Peyer's patch (tissue), 4 donors: ENCODE results near the gene SLC1A5.

ENCODE experiments used
- POLR2A ChIP-seq, 2 donors: fragments of 450-650 bp; IDR thresholded peaks; one replicate each; pipeline ENCODE4 v1.5.1; 2017; ENCODE audit warnings: antibody characterized with exemption in 2 of 2, mild to moderate bottlenecking in 2 of 2, moderate library complexity in 2 of 2
- TF ChIP-seq, protein P1 (sequence below), 6 experiments: fragments of 450-650 bp in 4 of 6; fragments of 200-600 bp in 2 of 6; sonication (generic) in 1 of 6; IDR thresholded peaks; one replicate each; pipeline ENCODE4 v1.5.1; 2017 to 2019; ENCODE audit warnings: antibody characterized with exemption in 6 of 6, mild to moderate bottlenecking in 3 of 6, moderate library complexity in 1 of 6

GRCh38 chr19:46741447-46741846, 46.9 kb downstream of the SLC1A5 start:
- TF ChIP-seq, protein P1, sequence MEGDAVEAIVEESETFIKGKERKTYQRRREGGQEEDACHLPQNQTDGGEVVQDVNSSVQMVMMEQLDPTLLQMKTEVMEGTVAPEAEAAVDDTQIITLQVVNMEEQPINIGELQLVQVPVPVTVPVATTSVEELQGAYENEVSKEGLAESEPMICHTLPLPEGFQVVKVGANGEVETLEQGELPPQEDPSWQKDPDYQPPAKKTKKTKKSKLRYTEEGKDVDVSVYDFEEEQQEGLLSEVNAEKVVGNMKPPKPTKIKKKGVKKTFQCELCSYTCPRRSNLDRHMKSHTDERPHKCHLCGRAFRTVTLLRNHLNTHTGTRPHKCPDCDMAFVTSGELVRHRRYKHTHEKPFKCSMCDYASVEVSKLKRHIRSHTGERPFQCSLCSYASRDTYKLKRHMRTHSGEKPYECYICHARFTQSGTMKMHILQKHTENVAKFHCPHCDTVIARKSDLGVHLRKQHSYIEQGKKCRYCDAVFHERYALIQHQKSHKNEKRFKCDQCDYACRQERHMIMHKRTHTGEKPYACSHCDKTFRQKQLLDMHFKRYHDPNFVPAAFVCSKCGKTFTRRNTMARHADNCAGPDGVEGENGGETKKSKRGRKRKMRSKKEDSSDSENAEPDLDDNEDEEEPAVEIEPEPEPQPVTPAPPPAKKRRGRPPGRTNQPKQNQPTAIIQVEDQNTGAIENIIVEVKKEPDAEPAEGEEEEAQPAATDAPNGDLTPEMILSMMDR (IDR thresholded peaks at IDR 0.05): no peak
- TF ChIP-seq POLR2A (IDR thresholded peaks at IDR 0.05): no peak
